HepG2 (cell line): ENCODE results near the gene DOCK3. TPM values are rescaled to one million over a fixed set of nuclear protein-coding genes. Genes with fewer than 3 reads are reported as not detected.

Source experiments
- ATF7 ChIP-seq, 2 experiments: fragments of 450-650 bp in 1 of 2; sonication (generic) in 1 of 2; formaldehyde crosslinking in 1 of 2; IDR thresholded peaks; 2 replicates each; pipeline versions ENCODE4 v1.4.0 to v1.6.1; 2016 to 2020; ENCODE audit warnings: antibody characterized with exemption in 1 of 2, mild to moderate bottlenecking in 1 of 2, missing genetic modification reagents in 1 of 2
- DNMT1 ChIP-seq: sonication (generic); formaldehyde crosslinking; IDR thresholded peaks from 2 replicates; pipeline ENCODE4 v1.5.1; 2020; ENCODE audit warnings: mild to moderate bottlenecking, missing genetic modification reagents
- KDM2A ChIP-seq: sonication (generic); formaldehyde crosslinking; IDR thresholded peaks from 2 replicates; pipeline ENCODE4 v1.4.0; 2020; ENCODE audit warnings: low read depth, missing genetic modification reagents, borderline replicate concordance
- MXI1 ChIP-seq: IDR thresholded peaks from 3 replicates; pipeline ENCODE4 v1.6.1; 2012; ENCODE audit warnings: low read depth, low read length, inconsistent platforms, borderline replicate concordance
- NR2F6 ChIP-seq, 2 experiments: IDR thresholded peaks; 2 replicates each; pipeline ENCODE4 v1.6.1; 2016; ENCODE audit warnings: antibody characterized with exemption in 1 of 2, mild to moderate bottlenecking in 1 of 2
- RXRA ChIP-seq: sonication (generic); formaldehyde crosslinking; IDR thresholded peaks from 2 replicates; pipeline ENCODE4 v1.5.1; 2020; ENCODE audit warnings: missing genetic modification reagents
- RXRB ChIP-seq: IDR thresholded peaks from 2 replicates; pipeline ENCODE4 v1.6.1; 2016; ENCODE audit warnings: borderline replicate concordance, missing genetic modification reagents, missing compliant biosample characterization
- SSRP1 ChIP-seq: IDR thresholded peaks from 2 replicates; pipeline ENCODE4 v1.6.1; 2016; ENCODE audit warnings: control low read depth
- TOPORS ChIP-seq: sonication (generic); formaldehyde crosslinking; IDR thresholded peaks from 2 replicates; pipeline ENCODE4 v1.8.0; 2023; ENCODE audit warnings: mild to moderate bottlenecking, missing genetic modification reagents
- WIZ ChIP-seq: sonication (generic); formaldehyde crosslinking; IDR thresholded peaks from 2 replicates; pipeline ENCODE4 v1.5.1; 2020; ENCODE audit warnings: mild to moderate bottlenecking, missing genetic modification reagents
- ZNF724P ChIP-seq: sonication (generic); formaldehyde crosslinking; IDR thresholded peaks from 2 replicates; pipeline ENCODE4 v1.8.0; 2022; ENCODE audit warnings: missing genetic modification reagents, borderline replicate concordance
- ZNF749 ChIP-seq: sonication (generic); formaldehyde crosslinking; IDR thresholded peaks from 2 replicates; pipeline ENCODE4 v1.8.0; 2022; ENCODE audit warnings: mild to moderate bottlenecking, missing genetic modification reagents, moderate library complexity, borderline replicate concordance
- polyA plus RNA-seq, 8 experiments: library from polyadenylated mRNA; depleted of rRNA in 3 of 8; stranded (reverse) in 7 of 8; unstranded in 1 of 8; fragments of >200 nt; fragmentation: Illumina TruSeq in 4 of 8; extraction: Trizol in 4 of 8; gene quantifications; 2 replicates each; pipeline versions ENCODE4 v1.2.1 to v1.2.3, GENCODE V29; 2011 to 2016; ENCODE audit warnings: low read depth in 4 of 8, missing spikeins in 1 of 8, mixed read lengths in 1 of 8; ENCODE audit not compliant: insufficient read depth in 1 of 8
- total RNA-seq, 5 experiments: library from RNA; depleted of rRNA; stranded (reverse); fragments of >200 nt; fragmentation: Illumina TruSeq; extraction: Trizol; gene quantifications; 2 replicates each; pipeline ENCODE4 v1.2.3, GENCODE V29; 2016; ENCODE audit warnings: low read depth in 1 of 5
- TF ChIP-seq, protein P1 (sequence below): sonication (generic); formaldehyde crosslinking; IDR thresholded peaks from 2 replicates; pipeline ENCODE4 v1.5.1; 2020; ENCODE audit warnings: missing genetic modification reagents, mild to moderate bottlenecking, borderline replicate concordance
- TF ChIP-seq, protein P2 (sequence below): sonication (generic); formaldehyde crosslinking; IDR thresholded peaks from 2 replicates; pipeline ENCODE4 v1.9.0; 2022; ENCODE audit warnings: missing genetic modification reagents, mild to moderate bottlenecking, borderline replicate concordance
- TF ChIP-seq, protein P3 (sequence below): sonication (generic); formaldehyde crosslinking; IDR thresholded peaks from 2 replicates; pipeline ENCODE4 v1.5.0; 2020; ENCODE audit warnings: mild to moderate bottlenecking, missing genetic modification reagents, borderline replicate concordance
- TF ChIP-seq, protein P4 (sequence below): sonication (generic); formaldehyde crosslinking; IDR thresholded peaks from 2 replicates; pipeline ENCODE4 v1.4.0; 2020; ENCODE audit warnings: mild to moderate bottlenecking, missing genetic modification reagents

DOCK3 gene
- total and polyA plus RNA-seq, 2 of the 13 experiments (the other 11 are each of a cell fraction or from before 2014, with no cell fraction given), result not detected

DNA sequence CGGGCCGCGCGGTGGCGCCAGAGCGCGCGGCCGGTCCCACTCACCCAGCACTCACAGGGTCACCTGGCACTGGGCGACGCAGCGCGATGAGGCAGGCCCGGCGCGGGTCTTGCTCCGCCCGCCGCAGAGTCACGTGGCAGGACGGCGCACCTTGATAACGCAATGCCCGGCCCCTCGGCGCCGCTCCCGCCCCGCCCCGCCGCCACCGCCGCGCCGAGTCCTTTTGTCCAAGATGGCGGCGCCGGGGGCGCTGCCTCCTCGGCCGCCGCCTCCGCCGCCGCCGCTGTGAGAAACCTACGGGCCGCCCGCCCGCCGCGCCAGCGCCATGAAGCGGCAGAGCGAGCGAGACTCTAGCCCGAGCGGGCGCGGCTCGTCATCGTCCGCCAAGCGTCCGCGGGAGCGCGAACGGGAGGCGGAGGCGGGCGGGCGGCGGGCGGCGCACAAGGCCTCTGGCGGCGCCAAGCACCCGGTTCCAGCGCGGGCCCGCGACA, 716.4 kb downstream of the DOCK3 start, which contains the start of gene RBM15B (continued):
- TF ChIP-seq, protein P1, sequence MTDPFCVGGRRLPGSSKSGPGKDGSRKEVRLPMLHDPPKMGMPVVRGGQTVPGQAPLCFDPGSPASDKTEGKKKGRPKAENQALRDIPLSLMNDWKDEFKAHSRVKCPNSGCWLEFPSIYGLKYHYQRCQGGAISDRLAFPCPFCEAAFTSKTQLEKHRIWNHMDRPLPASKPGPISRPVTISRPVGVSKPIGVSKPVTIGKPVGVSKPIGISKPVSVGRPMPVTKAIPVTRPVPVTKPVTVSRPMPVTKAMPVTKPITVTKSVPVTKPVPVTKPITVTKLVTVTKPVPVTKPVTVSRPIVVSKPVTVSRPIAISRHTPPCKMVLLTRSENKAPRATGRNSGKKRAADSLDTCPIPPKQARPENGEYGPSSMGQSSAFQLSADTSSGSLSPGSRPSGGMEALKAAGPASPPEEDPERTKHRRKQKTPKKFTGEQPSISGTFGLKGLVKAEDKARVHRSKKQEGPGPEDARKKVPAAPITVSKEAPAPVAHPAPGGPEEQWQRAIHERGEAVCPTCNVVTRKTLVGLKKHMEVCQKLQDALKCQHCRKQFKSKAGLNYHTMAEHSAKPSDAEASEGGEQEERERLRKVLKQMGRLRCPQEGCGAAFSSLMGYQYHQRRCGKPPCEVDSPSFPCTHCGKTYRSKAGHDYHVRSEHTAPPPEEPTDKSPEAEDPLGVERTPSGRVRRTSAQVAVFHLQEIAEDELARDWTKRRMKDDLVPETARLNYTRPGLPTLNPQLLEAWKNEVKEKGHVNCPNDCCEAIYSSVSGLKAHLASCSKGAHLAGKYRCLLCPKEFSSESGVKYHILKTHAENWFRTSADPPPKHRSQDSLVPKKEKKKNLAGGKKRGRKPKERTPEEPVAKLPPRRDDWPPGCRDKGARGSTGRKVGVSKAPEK (CRISPR knock-in tag), result no peak
- TF ChIP-seq, protein P2, sequence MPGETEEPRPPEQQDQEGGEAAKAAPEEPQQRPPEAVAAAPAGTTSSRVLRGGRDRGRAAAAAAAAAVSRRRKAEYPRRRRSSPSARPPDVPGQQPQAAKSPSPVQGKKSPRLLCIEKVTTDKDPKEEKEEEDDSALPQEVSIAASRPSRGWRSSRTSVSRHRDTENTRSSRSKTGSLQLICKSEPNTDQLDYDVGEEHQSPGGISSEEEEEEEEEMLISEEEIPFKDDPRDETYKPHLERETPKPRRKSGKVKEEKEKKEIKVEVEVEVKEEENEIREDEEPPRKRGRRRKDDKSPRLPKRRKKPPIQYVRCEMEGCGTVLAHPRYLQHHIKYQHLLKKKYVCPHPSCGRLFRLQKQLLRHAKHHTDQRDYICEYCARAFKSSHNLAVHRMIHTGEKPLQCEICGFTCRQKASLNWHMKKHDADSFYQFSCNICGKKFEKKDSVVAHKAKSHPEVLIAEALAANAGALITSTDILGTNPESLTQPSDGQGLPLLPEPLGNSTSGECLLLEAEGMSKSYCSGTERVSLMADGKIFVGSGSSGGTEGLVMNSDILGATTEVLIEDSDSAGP (CRISPR knock-in tag), result peak; percentile 84
- TF ChIP-seq RXRB (CRISPR knock-in tag) (peak; percentile 68), MXI1 (peak; percentile 93; the same call in 2 of the 3 replicates), KDM2A (CRISPR knock-in tag) (peak; percentile 98), DNMT1 (CRISPR knock-in tag) (peak; percentile 73; the same call in 1 of the 2 replicates), NR2F6 (IDR thresholded peaks at IDR 0.05) (no peak), NR2F6 (CRISPR knock-in tag; IDR thresholded peaks at IDR 0.05) (peak; percentile 72; the same call in 1 of the 2 replicates), TOPORS (peak; percentile 81; the same call in 1 of the 2 replicates), ZNF749 (CRISPR knock-in tag) (0 out of 2 replicates have a peak, but pooled peaks have one; percentile 56), SSRP1 (CRISPR knock-in tag) (no peak), ZNF724P (CRISPR knock-in tag) (0 out of 2 replicates have a peak, but pooled peaks have one; percentile 63), WIZ (CRISPR knock-in tag) (no peak), RXRA (CRISPR knock-in tag) (0 out of 2 replicates have a peak, but pooled peaks have one; percentile 63), ATF7 (IDR thresholded peaks at IDR 0.05) (no peak), ATF7 (CRISPR knock-in tag; IDR thresholded peaks at IDR 0.05) (0 out of 2 replicates have a peak, but pooled peaks have one; percentile 61)
- TF ChIP-seq, protein P3, sequence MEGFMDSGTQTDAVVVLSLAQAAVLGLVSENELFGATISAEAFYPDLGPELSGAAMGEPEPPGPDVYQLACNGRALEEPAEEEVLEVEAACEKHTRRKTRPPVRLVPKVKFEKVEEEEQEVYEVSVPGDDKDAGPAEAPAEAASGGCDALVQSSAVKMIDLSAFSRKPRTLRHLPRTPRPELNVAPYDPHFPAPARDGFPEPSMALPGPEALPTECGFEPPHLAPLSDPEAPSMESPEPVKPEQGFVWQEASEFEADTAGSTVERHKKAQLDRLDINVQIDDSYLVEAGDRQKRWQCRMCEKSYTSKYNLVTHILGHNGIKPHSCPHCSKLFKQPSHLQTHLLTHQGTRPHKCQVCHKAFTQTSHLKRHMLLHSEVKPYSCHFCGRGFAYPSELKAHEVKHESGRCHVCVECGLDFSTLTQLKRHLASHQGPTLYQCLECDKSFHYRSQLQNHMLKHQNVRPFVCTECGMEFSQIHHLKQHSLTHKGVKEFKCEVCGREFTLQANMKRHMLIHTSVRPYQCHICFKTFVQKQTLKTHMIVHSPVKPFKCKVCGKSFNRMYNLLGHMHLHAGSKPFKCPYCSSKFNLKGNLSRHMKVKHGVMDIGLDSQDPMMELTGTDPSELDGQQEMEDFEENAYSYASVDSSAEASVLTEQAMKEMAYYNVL, result peak; percentile 80
- TF ChIP-seq, protein P4, sequence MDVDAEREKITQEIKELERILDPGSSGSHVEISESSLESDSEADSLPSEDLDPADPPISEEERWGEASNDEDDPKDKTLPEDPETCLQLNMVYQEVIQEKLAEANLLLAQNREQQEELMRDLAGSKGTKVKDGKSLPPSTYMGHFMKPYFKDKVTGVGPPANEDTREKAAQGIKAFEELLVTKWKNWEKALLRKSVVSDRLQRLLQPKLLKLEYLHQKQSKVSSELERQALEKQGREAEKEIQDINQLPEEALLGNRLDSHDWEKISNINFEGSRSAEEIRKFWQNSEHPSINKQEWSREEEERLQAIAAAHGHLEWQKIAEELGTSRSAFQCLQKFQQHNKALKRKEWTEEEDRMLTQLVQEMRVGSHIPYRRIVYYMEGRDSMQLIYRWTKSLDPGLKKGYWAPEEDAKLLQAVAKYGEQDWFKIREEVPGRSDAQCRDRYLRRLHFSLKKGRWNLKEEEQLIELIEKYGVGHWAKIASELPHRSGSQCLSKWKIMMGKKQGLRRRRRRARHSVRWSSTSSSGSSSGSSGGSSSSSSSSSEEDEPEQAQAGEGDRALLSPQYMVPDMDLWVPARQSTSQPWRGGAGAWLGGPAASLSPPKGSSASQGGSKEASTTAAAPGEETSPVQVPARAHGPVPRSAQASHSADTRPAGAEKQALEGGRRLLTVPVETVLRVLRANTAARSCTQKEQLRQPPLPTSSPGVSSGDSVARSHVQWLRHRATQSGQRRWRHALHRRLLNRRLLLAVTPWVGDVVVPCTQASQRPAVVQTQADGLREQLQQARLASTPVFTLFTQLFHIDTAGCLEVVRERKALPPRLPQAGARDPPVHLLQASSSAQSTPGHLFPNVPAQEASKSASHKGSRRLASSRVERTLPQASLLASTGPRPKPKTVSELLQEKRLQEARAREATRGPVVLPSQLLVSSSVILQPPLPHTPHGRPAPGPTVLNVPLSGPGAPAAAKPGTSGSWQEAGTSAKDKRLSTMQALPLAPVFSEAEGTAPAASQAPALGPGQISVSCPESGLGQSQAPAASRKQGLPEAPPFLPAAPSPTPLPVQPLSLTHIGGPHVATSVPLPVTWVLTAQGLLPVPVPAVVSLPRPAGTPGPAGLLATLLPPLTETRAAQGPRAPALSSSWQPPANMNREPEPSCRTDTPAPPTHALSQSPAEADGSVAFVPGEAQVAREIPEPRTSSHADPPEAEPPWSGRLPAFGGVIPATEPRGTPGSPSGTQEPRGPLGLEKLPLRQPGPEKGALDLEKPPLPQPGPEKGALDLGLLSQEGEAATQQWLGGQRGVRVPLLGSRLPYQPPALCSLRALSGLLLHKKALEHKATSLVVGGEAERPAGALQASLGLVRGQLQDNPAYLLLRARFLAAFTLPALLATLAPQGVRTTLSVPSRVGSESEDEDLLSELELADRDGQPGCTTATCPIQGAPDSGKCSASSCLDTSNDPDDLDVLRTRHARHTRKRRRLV (CRISPR knock-in tag), result no peak
